Endodermal cell (in vitro differentiated cells): ENCODE results near the gene NKX6-2. TPM values are rescaled to one million over a fixed set of nuclear protein-coding genes. Genes with fewer than 3 reads are reported as not detected.

Experiments used
- DNase-seq: peaks from one replicate; pipeline ENCODE4 v3.0.0-alpha.2; 2017
- H3K27ac ChIP-seq: 2 replicates; pipeline ENCODE4 v1.5.1; 2013; ENCODE audit warnings: mild to moderate bottlenecking, low read depth, low read length, moderate library complexity
- H3K27me3 ChIP-seq: 2 replicates; pipeline ENCODE4 v1.6.1; 2013; ENCODE audit warnings: mild to moderate bottlenecking, low read length, moderate library complexity; ENCODE audit not compliant: insufficient read depth, control insufficient read depth, poor library complexity, severe bottlenecking
- H3K36me3 ChIP-seq: 2 replicates; pipeline ENCODE4 v1.7.0; 2013; ENCODE audit warnings: mild to moderate bottlenecking, low read length, moderate library complexity; ENCODE audit not compliant: control insufficient read depth, insufficient read depth
- H3K4me1 ChIP-seq: one replicate; pipeline ENCODE4 v1.7.0; 2013; ENCODE audit warnings: low read length; ENCODE audit not compliant: control insufficient read depth, insufficient read depth
- H3K4me3 ChIP-seq: 2 replicates; pipeline ENCODE4 v1.5.1; 2013; ENCODE audit warnings: mild to moderate bottlenecking, low read length, moderate library complexity
- H3K9ac ChIP-seq: 2 replicates; pipeline ENCODE4 v1.6.1; 2013; ENCODE audit warnings: mild to moderate bottlenecking, low read length, moderate library complexity; ENCODE audit not compliant: poor library complexity, severe bottlenecking; ENCODE audit errors: extremely low read depth
- H3K9me3 ChIP-seq: 2 replicates; pipeline ENCODE4 v1.6.1; 2013; ENCODE audit warnings: mild to moderate bottlenecking, low read length, moderate library complexity; ENCODE audit not compliant: control insufficient read depth
- H3K27ac Mint-ChIP-seq: 2 replicates; pipeline ENCODE4 v1.8.0; 2020; ENCODE audit warnings: mixed read lengths
- H3K27me3 Mint-ChIP-seq: 2 replicates; pipeline ENCODE4 v1.8.0; 2021; ENCODE audit warnings: mild to moderate bottlenecking, mixed read lengths; ENCODE audit not compliant: insufficient read depth
- H3K36me3 Mint-ChIP-seq: 2 replicates; pipeline ENCODE4 v1.8.0; 2020; ENCODE audit warnings: low read depth, mixed read lengths
- H3K4me1 Mint-ChIP-seq: 2 replicates; pipeline ENCODE4 v1.8.0; 2020; ENCODE audit warnings: mixed read lengths
- H3K4me3 Mint-ChIP-seq: 2 replicates; pipeline ENCODE4 v1.8.0; 2020; ENCODE audit warnings: mild to moderate bottlenecking, moderate library complexity, mixed read lengths
- H3K9me3 Mint-ChIP-seq: 2 replicates; pipeline ENCODE4 v1.8.0; 2020; ENCODE audit warnings: mild to moderate bottlenecking, mixed read lengths
- WGBS, 2 experiments: methylation state at CpG; one replicate each; pipeline versions ENCODE4 v1.1.5 to v1.1.7; 2013; ENCODE audit warnings: missing lambda C conversion rate in 2 of 2, mixed read lengths in 1 of 2; ENCODE audit not compliant: insufficient coverage in 1 of 2, insufficient read length in 1 of 2; 5-methylcytosine and 5-hydroxymethylcytosine counted together
- total RNA-seq, 2 donors: library from RNA; stranded (reverse); fragmentation: NEBNext Ultra II Directional in 1 of 2; extraction: Animal tissue kit (Norgen Biotek cat#: 25700) in 1 of 2; gene quantifications; 2 replicates in 1 of 2; 3 replicates in 1 of 2; pipeline ENCODE4 v1.2.1, GENCODE V29; 2021
- TF ChIP-seq, protein P1 (sequence below): fragments of 200-600 bp; sonication (generic); conservative IDR thresholded peaks from 2 replicates; pipeline ENCODE4 v1.5.0; 2021; ENCODE audit warnings: antibody characterized with exemption, mild to moderate bottlenecking

NKX6-2 gene
- total RNA-seq, 2 donors from 2014 or later = 0.31 TPM; not detected in 1

DNA sequence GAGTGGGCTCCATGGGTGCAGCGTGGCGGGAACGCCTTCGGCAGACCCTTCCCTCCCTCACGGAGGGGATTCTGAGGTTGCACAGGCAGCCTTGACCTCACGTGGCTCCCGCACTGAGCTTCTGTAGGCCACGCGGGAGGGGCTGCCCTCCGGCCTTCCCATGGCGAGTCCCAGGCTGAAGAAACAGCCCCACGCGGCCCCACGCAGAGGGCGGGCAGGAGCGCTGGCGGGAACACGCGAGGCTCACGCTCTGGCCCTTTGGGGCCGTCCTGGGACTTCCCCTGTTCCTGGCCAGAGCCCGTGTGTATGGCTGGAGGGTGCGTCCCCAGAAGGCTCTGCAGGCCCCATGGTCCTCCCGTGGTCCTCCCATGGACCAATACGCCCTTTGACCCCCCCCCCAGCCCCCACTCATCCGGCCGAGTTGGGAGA, 21.7 kb upstream of the NKX6-2 start:
- no peaks in the 10 kb centered on the region for H3K27me3 Mint-ChIP-seq
- no peaks in the 10 kb centered on the region for H3K9me3 ChIP-seq
- H3K9me3 Mint-ChIP-seq = peaks cover under 1% of the 10 kb centered on the region
- H3K4me3 ChIP-seq = no peak overlapping the region
- H3K9ac ChIP-seq = no peak overlapping the region
- H3K36me3 ChIP-seq = no peaks in the 10 kb centered on the region
- H3K4me1 Mint-ChIP-seq = no peaks in the 10 kb centered on the region
- DNase-seq = no peak
- H3K27ac Mint-ChIP-seq = no peak overlapping the region
- TF ChIP-seq, protein P1, sequence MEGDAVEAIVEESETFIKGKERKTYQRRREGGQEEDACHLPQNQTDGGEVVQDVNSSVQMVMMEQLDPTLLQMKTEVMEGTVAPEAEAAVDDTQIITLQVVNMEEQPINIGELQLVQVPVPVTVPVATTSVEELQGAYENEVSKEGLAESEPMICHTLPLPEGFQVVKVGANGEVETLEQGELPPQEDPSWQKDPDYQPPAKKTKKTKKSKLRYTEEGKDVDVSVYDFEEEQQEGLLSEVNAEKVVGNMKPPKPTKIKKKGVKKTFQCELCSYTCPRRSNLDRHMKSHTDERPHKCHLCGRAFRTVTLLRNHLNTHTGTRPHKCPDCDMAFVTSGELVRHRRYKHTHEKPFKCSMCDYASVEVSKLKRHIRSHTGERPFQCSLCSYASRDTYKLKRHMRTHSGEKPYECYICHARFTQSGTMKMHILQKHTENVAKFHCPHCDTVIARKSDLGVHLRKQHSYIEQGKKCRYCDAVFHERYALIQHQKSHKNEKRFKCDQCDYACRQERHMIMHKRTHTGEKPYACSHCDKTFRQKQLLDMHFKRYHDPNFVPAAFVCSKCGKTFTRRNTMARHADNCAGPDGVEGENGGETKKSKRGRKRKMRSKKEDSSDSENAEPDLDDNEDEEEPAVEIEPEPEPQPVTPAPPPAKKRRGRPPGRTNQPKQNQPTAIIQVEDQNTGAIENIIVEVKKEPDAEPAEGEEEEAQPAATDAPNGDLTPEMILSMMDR = no peak
- no peaks in the 10 kb centered on the region for H3K36me3 Mint-ChIP-seq
- 94 to 98% methylated on average over 24 to 27 of the region's 27 CpGs for WGBS, 2 experiments
- H3K4me3 Mint-ChIP-seq = no peak overlapping the region
- no peak overlapping the region for H3K27ac ChIP-seq
- no peaks in the 10 kb centered on the region for H3K4me1 ChIP-seq
- no peaks in the 10 kb centered on the region for H3K27me3 ChIP-seq

DNA sequence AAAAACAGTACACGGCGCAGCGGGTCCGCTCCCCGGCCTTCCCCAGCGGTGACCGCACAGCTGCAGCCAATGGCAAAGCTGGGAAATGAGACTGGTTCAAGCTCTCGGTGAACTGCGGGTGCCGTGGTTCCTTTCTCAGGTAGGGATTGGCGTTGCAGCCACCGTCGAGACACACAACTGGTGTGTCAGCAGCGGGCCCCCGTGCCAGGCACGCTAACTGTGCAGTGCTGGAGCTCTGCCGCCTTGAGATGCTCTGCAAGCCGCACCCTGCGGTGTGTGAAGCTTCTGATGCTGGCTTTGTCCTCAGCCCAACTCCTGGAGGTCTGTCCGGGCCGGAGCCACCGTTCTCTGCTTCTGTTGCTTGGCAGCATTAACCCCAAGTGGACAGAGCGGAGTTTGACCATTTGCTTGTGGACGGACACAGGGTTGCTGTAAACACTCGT, 20.6 kb upstream of the NKX6-2 start:
- Histone ChIP-seq H3K27ac (no peak overlapping the region), H3K27me3 (no peaks in the 10 kb centered on the region), H3K4me1 (no peaks in the 10 kb centered on the region), H3K9ac (no peak overlapping the region), H3K9me3 (no peaks in the 10 kb centered on the region), H3K36me3 (no peaks in the 10 kb centered on the region), H3K4me3 (no peak overlapping the region)
- H3K9me3 Mint-ChIP-seq = peaks cover 8% of the 10 kb centered on the region
- no peak overlapping the region for H3K4me3 Mint-ChIP-seq
- peak; percentile 46 for DNase-seq
- no peaks in the 10 kb centered on the region for H3K27me3 Mint-ChIP-seq
- TF ChIP-seq, protein P1 = no peak
- no peak overlapping the region for H3K27ac Mint-ChIP-seq
- 89 to 90% methylated on average over 24 to 25 of the region's 25 CpGs for WGBS, 2 experiments
- no peaks in the 10 kb centered on the region for H3K36me3 Mint-ChIP-seq
- H3K4me1 Mint-ChIP-seq = no peaks in the 10 kb centered on the region

DNA sequence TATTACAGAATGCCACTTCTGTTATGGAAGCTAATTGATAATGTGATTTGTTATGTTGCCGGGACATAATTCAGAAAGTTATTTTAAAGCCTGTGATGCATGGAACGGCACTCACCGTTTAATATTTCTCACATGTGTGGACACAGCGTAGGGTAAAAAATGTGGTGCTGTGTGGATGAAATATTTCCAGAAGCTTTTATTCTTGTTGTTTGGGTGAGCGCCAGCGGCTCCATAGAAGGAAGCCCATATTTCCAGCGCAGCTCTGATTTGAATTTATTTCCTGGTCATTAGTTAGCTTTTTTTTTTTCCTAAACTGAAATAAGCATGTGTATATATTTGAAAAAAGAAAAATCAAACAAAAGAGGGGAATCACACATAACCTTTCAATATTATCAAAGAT, 20.2 kb upstream of the NKX6-2 start:
- peaks cover 10% of the 10 kb centered on the region for H3K9me3 Mint-ChIP-seq
- no peaks in the 10 kb centered on the region for H3K4me1 Mint-ChIP-seq
- no peaks in the 10 kb centered on the region for H3K27me3 ChIP-seq
- H3K9me3 ChIP-seq = no peaks in the 10 kb centered on the region
- no peak overlapping the region for H3K9ac ChIP-seq
- H3K36me3 Mint-ChIP-seq = no peaks in the 10 kb centered on the region
- DNase-seq = no peak
- H3K4me3 ChIP-seq = no peak overlapping the region
- no peak overlapping the region for H3K27ac Mint-ChIP-seq
- H3K27ac ChIP-seq = no peak overlapping the region
- no peaks in the 10 kb centered on the region for H3K4me1 ChIP-seq
- 88 to 94% methylated on average over 4 to 7 of the region's 7 CpGs for WGBS, 2 experiments
- H3K4me3 Mint-ChIP-seq = no peak overlapping the region
- H3K36me3 ChIP-seq = no peaks in the 10 kb centered on the region
- no peaks in the 10 kb centered on the region for H3K27me3 Mint-ChIP-seq
- TF ChIP-seq, protein P1 = no peak
